HG02981 (cell line): ENCODE results near the gene KRTAP9-6.
"Not testable (repeated sequence)": the region's sequence is repeated elsewhere in the genome, so short reads cannot be mapped to it uniquely, and the experiment has no call there.

ENCODE experiments used
- ATAC-seq: cut with Tn5 transposase; IDR thresholded peaks from one replicate; pipeline ENCODE4 v1.9.1; 2021; ENCODE audit warnings: mild to moderate bottlenecking, moderate library complexity; ENCODE audit not compliant: unreplicated experiment

The KRTAP9-6 gene, protein sequence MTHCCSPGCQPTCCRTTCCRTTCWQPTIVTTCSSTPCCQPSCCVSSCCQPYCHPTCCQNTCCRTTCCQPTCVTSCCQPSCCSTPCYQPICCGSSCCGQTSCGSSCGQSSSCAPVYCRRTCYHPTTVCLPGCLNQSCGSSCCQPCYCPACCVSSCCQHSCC

DNA sequence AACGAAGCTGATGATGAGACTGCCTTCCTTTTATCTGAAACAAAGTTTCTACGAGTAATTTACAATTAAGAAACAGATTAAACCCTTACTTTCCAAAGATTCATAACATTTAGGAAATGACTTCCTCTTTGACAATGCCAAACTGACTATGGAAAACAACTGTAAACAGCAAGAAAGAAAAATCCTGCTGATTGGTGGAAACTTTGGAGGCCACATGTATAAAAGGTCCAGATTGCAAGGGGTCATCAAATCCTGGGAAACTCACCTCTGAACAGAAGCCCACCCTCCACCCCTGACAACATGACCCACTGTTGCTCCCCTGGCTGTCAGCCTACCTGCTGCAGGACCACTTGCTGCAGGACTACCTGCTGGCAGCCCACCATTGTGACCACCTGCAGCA, at the start of gene KRTAP9-6:
KRTAP9-6 (plus strand) TSS at position 301 of the 400 bp plus-strand sequence; CDS start at position 301, 0 bp downstream.
- no peak for ATAC-seq

DNA sequence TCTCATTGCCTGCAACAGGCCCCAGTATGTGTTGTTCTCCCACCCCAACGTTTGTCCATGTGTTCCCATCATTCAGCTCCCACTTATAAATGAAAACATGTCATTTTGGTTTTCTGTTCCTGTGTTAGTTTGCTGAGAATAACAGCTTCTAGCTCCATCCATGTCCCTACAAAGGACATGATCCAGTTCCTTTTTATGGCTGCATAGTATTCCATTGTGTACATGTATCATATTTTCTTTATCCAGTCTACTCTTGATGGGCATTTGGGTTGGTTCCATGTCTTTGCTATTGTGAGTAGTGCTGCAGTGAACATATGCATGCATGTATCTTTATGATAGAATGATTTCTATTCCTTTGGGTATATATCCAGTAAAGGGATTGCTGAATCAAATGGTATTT, 49.5 kb upstream of the KRTAP9-6 start:
- no peak for ATAC-seq

DNA sequence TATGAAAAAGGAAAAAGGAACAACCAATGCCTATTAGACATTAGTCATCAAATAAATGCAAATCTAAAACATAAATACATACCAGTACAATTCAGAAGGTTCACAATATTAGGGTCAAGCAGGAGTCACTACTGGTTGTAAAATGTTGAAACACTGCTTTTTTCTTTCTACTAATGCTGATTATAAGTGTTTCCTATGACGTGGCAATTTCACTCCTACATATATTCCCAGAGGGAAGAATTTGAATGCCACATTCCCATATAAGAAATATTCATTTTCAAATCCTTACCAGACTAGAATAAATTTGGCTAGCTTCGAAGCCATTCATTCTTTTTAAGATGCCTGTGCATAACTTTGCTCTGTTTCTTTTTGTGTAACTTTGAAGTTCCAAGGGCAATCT, 41.4 kb upstream of the KRTAP9-6 start:
- no peak for ATAC-seq

DNA sequence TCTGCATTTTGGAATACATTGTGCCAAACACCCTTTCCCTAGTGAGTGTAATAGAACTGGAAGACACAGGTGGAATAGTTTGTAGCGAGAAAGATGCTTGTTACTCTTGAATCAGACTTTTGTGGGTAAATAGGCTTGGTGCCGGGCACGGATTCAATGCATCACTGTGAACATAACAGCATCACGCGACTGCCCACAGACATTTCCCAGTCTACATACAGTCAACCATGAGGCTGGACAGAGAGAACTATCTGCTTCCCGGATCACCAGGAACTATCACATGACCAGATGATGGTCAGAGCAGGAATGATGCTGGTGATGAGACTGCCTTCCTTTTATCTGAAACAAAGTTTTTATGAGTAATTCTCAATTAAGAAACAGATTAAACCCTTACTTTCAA, 39.1 kb upstream of the KRTAP9-6 start:
- no peak for ATAC-seq

DNA sequence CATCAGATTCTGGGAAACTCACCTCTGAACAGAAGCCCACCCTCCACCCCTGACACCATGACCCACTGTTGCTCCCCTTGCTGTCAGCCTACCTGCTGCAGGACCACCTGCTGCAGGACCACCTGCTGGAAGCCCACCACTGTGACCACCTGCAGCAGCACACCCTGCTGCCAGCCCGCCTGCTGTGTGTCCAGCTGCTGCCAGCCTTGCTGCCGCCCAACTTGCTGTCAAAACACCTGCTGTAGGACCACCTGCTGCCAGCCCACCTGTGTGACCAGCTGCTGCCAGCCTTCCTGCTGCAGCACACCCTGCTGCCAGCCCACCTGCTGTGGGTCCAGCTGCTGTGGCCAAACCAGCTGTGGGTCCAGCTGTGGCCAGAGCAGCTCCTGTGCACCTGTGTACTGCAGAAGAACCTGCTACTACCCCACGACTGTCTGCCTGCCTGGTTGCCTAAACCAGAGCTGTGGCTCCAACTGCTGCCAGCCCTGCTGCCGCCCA, 38.5 kb upstream of the KRTAP9-6 start, which contains the start of gene KRTAP9-2:
KRTAP9-2 (plus strand) TSS at position 51 of the 498 bp plus-strand sequence; CDS start at position 58, 7 bp downstream.
- not testable (repeated sequence) for ATAC-seq

DNA sequence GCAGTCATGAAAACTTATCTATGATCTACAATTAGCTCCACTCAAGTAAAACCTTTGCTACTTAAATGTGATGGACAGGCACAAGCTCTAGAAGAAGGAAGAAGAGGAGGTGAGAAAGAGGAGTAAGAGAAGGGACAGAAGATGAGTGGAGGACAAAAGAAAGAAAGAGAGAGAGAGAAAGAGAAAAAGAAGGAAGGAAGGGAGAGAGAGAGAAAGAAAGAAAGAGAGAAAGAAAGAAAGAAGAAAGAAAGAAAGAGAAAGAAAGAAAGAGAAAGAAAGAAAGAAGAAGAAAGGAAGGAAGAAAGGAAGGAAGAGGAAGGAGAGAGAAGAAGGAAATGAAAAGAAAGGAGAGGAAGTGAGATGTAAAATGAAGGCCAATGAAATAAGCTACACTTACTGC, 35.1 kb upstream of the KRTAP9-6 start:
- no peak for ATAC-seq

DNA sequence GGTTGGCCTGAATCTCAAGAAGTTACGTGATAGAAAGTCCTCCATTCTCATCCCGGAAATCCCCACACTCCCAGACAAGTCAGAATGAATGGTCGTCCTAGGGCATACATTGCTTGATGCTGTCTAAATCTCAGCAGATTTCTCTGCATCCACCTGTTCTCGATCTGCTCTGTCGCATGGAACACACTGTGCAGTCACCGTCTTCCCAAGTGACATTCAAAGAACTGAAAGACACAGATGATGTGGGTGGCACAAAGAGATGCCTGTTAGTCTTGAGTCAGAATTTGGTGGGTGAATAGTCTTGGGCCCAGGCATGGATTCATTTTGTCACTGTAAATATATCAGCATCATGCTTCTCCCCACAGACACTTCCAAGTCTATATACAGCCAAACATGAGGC, 33.4 kb upstream of the KRTAP9-6 start:
- ATAC-seq: no peak

DNA sequence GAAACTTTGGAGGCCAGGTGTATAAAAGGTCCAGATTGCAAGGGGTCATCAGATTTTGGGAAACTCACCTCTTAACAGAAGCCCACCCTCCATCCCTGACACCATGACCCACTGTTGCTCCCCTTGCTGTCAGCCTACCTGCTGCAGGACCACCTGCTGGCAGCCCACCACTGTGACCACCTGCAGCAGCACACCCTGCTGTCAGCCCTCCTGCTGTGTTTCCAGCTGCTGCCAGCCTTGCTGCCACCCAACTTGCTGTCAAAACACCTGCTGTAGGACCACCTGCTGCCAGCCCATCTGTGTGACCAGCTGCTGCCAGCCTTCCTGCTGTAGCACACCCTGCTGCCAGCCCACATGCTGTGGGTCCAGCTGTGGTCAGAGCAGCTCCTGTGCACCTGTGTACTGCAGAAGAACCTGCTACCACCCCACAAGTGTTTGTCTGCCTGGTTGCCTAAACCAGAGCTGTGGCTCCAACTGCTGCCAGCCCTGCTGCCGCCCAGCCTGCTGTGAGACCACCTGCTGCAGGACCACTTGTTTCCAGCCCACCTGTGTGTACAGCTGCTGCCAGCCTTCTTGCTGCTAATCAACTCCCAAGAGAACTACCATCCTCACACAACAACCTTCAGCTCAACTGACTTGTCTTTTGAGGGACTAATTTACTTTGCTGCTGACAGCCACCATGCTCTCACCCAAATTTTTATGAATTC, 32.6 kb upstream of the KRTAP9-6 start, which contains the start of gene KRTAP9-3:
KRTAP9-3 (plus strand) TSS at position 51 of the 707 bp plus-strand sequence; CDS start at position 104, 53 bp downstream.
- ATAC-seq: not testable (repeated sequence)

DNA sequence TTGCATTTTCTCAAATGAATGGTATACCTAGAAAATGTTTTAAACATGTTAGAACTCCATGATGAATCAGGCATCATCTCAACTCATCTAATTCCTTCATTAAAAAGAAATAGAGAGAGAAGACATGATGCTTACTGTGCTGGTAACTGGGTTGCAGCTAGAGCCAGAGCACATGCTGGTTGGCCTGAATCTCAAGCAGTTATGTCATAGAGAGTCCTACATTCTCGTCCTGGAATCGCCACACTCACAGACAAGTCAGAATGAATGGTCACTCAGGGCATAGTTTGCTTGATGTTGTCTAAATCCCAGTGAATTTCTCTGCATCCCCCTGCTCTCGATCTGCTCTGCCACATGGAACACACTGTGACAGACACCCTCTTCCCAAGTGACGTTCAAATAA, 28.1 kb upstream of the KRTAP9-6 start:
- ATAC-seq: not testable (repeated sequence)

DNA sequence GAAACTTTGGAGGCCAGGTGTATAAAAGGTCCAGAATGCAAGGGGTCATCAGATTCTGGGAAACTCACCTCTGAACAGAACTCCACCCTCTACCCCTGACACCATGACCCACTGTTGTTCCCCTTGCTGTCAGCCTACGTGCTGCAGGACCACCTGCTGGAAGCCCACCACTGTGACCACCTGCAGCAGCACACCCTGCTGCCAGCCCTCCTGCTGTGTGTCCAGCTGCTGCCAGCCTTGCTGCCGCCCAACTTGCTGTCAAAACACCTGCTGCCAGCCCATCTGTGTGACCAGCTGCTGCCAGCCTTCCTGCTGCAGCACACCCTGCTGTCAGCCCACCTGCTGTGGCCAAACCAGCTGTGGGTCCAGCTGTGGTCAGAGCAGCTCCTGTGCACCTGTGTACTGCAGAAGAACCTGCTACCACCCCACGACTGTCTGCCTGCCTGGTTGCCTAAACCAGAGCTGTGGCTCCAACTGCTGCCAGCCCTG, 27.2 kb upstream of the KRTAP9-6 start, which contains the start of gene KRTAP9-8:
KRTAP9-8 (plus strand) TSS at position 51 of the 489 bp plus-strand sequence; CDS start at position 104, 53 bp downstream.
- ATAC-seq: not testable (repeated sequence)

DNA sequence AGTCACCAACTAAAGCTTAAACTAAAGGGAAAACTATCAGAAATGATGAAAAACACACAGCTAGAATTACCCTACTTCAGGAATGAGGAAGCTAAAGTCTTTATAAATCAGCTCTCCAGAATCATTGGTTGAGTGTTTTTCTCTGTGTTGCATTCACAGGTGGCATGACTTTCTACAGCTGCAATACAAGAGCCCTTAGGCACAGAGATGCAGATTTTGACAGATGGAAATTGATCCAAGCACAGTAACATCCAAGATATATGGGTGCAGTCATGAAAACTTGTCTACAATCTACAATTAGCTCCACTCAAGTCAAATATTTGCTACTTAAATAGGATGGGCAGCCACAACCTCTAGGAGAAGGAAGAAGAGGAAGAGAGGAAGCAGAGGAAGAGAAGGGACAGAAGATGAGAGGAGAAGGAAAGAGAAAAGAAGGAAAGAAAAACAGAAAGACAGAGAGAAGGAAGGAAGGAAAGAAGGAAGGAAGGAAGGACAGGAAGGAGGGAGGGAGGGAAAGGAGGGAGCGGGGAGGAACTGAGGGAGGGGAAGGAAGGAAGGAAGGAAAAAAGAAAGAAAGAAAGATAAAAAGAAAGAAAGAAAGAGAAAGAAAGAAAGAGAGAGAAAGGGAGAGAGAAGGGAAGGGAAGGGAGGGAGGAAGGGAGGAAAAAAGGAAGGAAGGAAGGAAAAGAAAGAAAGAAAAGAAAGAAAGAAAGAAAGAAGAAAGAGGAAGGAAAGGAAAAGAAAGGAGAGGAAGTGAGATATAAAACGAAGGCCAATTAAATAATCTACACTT, 18.0 kb upstream of the KRTAP9-6 start:
- ATAC-seq: not testable (repeated sequence)

DNA sequence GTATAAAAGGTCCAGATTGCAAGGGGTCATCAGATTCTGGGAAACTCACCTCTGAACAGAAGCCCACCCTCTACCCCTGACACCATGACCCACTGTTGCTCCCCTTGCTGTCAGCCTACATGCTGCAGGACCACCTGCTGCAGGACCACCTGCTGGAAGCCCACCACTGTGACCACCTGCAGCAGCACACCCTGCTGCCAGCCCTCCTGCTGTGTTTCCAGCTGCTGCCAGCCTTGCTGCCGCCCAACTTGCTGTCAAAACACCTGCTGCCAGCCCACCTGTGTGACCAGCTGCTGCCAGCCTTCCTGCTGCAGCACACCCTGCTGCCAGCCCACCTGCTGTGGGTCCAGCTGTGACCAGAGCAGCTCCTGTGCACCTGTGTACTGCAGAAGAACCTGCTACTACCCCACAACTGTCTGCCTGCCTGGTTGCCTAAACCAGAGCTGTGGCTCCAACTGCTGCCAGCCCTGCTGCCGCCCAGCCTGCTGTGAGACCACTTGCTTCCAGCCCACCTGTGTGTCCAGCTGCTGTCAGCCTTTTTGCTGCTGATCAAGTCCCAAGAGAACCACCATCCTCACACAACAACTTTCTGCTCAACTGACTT, 15.4 kb upstream of the KRTAP9-6 start, which contains the start of gene KRTAP9-4:
KRTAP9-4 (plus strand) TSS at position 51 of the 604 bp plus-strand sequence; CDS start at position 85, 34 bp downstream.
- ATAC-seq: not testable (repeated sequence)

DNA sequence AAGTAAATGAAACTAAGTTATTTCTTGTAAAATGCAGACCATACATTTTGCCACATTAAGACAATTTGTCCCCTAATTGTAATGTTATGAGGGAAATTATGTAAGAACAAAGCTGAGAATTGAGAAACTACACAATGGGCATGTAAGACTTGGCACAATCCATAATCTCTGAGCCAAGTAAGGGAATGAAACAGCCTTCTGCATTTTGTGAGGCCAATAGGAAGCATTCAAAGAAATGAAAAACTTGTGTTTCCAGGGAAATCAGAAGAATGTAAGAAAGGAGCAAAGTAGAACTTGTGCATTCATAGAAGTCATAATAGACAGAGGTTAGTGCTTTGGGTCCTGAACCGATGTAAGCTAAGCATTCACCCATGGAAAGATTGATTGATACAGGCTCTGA, 13.9 kb upstream of the KRTAP9-6 start:
- ATAC-seq: no peak

DNA sequence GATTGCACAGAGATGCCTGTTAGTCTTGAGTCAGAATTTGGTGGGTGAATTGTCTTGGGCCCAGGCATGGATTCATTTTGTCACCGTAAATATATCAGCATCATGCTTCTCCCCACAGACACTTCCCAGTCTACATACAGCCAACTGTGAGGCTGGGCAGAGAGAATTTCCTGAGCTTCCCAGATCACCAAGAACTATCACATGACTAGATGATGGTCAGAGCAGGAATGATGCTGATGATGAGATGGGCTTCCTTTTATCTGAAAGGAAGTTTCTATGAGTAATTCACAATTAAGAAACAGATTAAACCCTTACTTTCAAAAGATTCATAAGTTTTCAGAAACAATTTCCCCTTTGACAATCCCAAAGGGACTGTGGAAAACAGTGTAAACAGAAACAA, 10.3 kb upstream of the KRTAP9-6 start:
- ATAC-seq: no peak

DNA sequence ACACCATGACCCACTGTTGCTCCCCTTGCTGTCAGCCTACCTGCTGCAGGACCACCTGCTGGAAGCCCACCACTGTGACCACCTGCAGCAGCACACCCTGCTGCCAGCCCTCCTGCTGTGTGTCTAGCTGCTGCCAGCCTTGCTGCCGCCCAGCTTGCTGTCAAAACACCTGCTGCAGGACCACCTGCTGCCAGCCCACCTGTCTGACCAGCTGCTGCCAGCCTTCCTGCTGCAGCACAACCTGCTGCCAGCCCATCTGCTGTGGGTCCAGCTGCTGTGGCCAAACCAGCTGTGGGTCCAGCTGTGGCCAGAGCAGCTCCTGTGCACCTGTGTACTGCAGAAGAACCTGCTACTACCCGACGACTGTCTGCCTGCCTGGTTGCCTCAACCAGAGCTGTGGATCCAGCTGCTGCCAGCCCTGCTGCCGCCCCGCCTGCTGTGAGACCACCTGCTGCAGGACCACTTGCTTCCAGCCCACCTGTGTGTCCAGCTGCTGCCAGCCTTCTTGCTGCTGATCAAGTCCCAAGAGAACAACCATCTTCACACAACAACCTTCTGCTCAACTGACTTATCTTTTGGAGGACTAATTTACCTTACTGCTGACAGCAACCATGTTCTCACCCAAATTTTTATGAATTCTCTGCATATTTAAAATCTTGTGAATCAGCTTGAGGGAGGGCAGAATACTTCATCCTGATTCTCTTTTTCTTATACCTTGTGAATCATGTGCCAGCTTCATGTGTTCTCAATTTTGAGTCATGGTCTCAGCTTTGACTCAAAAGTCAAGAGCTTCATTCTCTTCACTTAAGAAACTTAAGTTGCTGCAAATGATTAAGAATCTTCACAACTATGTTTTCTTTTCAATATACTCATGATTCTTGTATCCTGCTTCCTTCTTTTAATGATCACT, 9.5 kb upstream of the KRTAP9-6 start, which contains the start of gene KRTAP9-9:
KRTAP9-9 (plus strand) TSS at position 4 of the 910 bp plus-strand sequence.
- not testable (repeated sequence) for ATAC-seq

DNA sequence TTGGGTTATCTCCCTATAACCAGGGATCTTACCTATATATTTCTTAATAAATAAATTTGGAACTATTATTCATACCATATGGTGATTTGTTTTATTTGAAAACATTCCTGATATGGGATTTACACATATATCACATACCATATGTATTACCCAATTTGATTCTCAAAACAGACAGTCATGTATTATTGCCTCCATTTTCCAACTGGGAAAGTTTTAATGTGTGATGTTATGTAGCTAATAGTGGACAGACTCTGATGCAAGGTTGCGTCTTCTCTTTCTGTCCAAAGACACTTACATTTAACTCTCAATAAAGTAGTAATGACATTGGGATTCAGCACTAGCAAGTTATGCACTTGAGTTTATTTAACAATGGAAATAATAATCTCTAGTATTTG, 8.9 kb upstream of the KRTAP9-6 start:
- no peak for ATAC-seq

DNA sequence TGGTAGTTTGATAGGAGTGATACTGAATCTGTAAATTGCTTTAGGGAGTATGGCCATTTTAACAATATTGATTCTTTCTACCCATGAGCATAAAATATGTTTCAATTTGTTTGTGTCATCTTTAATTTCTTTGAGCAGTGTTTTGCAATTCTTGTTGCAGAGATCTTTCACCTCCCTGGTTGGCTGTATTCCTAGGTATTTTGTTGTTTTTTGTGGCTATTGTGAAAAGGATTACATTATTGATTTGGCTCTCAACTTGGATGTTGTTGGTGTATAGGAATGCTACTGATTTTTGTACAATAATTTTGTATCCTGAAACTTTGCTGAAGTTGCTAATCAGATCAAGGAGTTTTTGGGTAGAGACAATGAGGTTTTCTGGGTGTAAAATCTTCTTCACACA, 6.8 kb upstream of the KRTAP9-6 start:
- ATAC-seq: no peak

DNA sequence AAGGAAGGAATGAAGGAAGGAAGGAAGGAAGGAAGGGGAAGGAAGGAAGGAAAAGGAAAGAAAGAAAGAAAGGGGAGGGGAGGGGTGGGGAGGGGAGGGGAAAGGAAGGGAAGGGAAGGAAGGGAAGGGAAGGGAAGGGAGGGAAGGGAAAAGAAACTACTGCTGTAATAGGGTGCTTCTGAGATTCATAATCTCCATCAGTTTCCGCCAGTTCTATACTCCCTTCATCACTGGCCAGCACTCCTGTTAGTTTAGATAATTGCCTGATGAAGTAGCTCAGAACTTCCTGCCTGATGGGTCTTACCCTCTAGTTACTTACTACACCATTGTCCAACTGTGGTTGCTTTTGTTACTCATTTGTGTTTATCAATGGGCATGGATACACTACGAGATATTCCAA, 2.0 kb upstream of the KRTAP9-6 start:
- no peak for ATAC-seq

DNA sequence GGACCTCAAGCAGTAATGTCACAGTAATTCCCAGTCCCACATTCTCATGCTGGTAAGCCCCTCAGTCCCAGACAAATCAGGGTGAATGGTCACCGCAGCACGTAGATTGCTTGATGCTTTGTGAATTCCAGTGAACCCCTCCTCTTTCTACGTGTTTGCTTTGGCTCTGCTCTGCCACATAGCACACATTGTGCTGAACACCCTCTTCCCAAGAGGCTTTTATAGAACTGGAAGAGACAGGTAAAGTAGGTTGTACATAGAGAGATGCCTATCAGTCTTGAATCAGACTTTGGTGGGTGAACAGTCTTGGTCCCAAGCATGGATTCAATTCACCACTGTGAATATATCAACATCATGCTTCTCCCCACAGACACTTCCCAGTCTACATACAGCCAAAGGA, 579 bp upstream of the KRTAP9-6 start:
- ATAC-seq: no peak
